GM12865 (cell line): ENCODE data around the gene RNF167.

Experiments
- DNase-seq: peaks from one replicate; pipeline ENCODE4 v3.0.0; 2010; ENCODE audit warnings: low read depth
- H3K4me3 ChIP-seq: 2 replicates; pipeline ENCODE4 v1.5.1; 2011; ENCODE audit warnings: mild to moderate bottlenecking, low read depth, low read length, control low read depth
- CTCF ChIP-seq: IDR thresholded peaks from 2 replicates; pipeline ENCODE4 v1.5.1; 2011; ENCODE audit warnings: low read length, control low read depth, low read depth, inconsistent platforms; ENCODE audit not compliant: insufficient read depth; ENCODE audit errors: missing control alignments

Gene RNF167

GRCh38 chr17:4955091-4955490 is 15.0 kb downstream of the RNF167 start:
- DNase-seq: no peak
- H3K4me3 ChIP-seq: no peak overlapping the region
- TF ChIP-seq CTCF: no peak

- peak; percentile 48 for TF ChIP-seq CTCF
- DNase-seq: peak; percentile 61
- H3K4me3 ChIP-seq: no peak overlapping the region
Measured at GRCh38 chr17:4956493-4957061, 16.5 kb downstream of the RNF167 start.

DNA sequence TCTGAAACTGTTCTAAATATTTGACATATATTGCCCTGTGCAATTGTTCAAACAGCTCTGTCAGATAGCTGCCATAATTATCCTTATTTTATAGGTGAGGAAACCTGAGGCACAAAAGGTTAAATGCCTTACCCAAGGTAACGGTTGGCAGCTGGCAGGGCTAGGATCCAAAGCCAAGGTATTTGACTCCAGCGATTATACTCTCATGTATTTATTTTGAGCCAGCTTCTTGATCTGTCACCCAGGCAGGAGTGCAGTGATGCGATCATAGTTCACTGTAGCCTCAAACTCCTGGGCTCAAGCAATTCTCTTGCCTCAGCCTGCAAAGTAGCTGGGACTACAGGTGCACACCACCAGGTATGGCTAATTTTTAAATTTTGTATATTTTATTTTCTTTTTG is 18.0 kb downstream of the RNF167 start:
- H3K4me3 ChIP-seq: no peak overlapping the region
- DNase-seq: no peak
- no peak for TF ChIP-seq CTCF

DNA sequence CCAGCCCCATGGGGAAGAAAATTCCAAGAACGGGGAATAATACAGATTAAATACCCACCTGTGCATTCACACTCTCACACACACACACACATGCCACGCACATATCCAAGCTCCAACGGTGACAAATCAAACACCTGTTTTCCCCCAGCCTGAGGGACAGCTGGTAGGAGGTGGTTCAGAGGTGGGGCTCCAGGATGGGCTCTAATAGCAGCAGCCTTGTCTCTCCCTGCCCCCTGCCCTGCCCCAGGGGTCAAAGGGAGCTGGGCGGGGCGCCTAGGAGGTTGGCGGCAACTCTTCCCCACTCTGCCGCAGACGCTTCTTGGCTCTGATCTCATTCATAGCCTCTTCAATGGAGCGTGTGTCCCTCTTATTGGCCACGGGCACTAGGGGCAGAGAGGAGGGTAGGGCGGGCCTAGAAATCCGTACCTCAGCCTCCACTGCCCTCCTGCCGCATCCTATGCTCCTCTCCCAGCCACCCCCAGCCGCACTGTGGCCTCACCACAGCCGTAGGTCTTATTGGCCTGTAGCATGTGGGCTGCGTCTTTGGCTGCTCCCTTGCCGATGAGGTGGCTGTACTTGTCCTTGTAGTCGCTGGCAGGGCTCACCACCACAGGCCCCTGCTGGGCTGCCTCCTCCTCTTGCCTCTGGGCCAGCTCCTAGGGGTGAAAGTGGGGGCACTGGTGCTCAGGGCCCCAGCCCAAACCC is 19.3 kb downstream of the RNF167 start:
- no peak for DNase-seq
- H3K4me3 ChIP-seq: no peak overlapping the region
- TF ChIP-seq CTCF: no peak

- H3K4me3 ChIP-seq: no peak overlapping the region
- no peak for DNase-seq
- no peak for TF ChIP-seq CTCF
Measured at GRCh38 chr17:4960279-4960922, 20.3 kb downstream of the RNF167 start.

GRCh38 chr17:4965311-4965986 is 25.4 kb downstream of the RNF167 start:
- no peak for DNase-seq
- H3K4me3 ChIP-seq: peak overlapping the region; percentile 84; the same call in 1 of the 2 replicates
- no peak for TF ChIP-seq CTCF
